Endodermal cell (in vitro differentiated cells): ENCODE results near the gene RHBDF1. TPM values are rescaled to one million over a fixed set of nuclear protein-coding genes. Genes with fewer than 3 reads are reported as not detected.

Experiments
- DNase-seq: peaks from one replicate; pipeline ENCODE4 v3.0.0-alpha.2; 2017
- H3K27ac ChIP-seq: 2 replicates; pipeline ENCODE4 v1.5.1; 2013; ENCODE audit warnings: mild to moderate bottlenecking, low read depth, low read length, moderate library complexity
- H3K27me3 ChIP-seq: 2 replicates; pipeline ENCODE4 v1.6.1; 2013; ENCODE audit warnings: mild to moderate bottlenecking, low read length, moderate library complexity; ENCODE audit not compliant: insufficient read depth, control insufficient read depth, poor library complexity, severe bottlenecking
- H3K36me3 ChIP-seq: 2 replicates; pipeline ENCODE4 v1.7.0; 2013; ENCODE audit warnings: mild to moderate bottlenecking, low read length, moderate library complexity; ENCODE audit not compliant: control insufficient read depth, insufficient read depth
- H3K4me1 ChIP-seq: one replicate; pipeline ENCODE4 v1.7.0; 2013; ENCODE audit warnings: low read length; ENCODE audit not compliant: control insufficient read depth, insufficient read depth
- H3K4me3 ChIP-seq: 2 replicates; pipeline ENCODE4 v1.5.1; 2013; ENCODE audit warnings: mild to moderate bottlenecking, low read length, moderate library complexity
- H3K9ac ChIP-seq: 2 replicates; pipeline ENCODE4 v1.6.1; 2013; ENCODE audit warnings: mild to moderate bottlenecking, low read length, moderate library complexity; ENCODE audit not compliant: poor library complexity, severe bottlenecking; ENCODE audit errors: extremely low read depth
- H3K9me3 ChIP-seq: 2 replicates; pipeline ENCODE4 v1.6.1; 2013; ENCODE audit warnings: mild to moderate bottlenecking, low read length, moderate library complexity; ENCODE audit not compliant: control insufficient read depth
- H3K27ac Mint-ChIP-seq: 2 replicates; pipeline ENCODE4 v1.8.0; 2020; ENCODE audit warnings: mixed read lengths
- H3K27me3 Mint-ChIP-seq: 2 replicates; pipeline ENCODE4 v1.8.0; 2021; ENCODE audit warnings: mild to moderate bottlenecking, mixed read lengths; ENCODE audit not compliant: insufficient read depth
- H3K36me3 Mint-ChIP-seq: 2 replicates; pipeline ENCODE4 v1.8.0; 2020; ENCODE audit warnings: low read depth, mixed read lengths
- H3K4me1 Mint-ChIP-seq: 2 replicates; pipeline ENCODE4 v1.8.0; 2020; ENCODE audit warnings: mixed read lengths
- H3K4me3 Mint-ChIP-seq: 2 replicates; pipeline ENCODE4 v1.8.0; 2020; ENCODE audit warnings: mild to moderate bottlenecking, moderate library complexity, mixed read lengths
- H3K9me3 Mint-ChIP-seq: 2 replicates; pipeline ENCODE4 v1.8.0; 2020; ENCODE audit warnings: mild to moderate bottlenecking, mixed read lengths
- WGBS, 2 experiments: methylation state at CpG; one replicate each; pipeline versions ENCODE4 v1.1.5 to v1.1.7; 2013; ENCODE audit warnings: missing lambda C conversion rate in 2 of 2, mixed read lengths in 1 of 2; ENCODE audit not compliant: insufficient coverage in 1 of 2, insufficient read length in 1 of 2; 5-methylcytosine and 5-hydroxymethylcytosine counted together
- total RNA-seq, 2 donors: library from RNA; stranded (reverse); fragmentation: NEBNext Ultra II Directional in 1 of 2; extraction: Animal tissue kit (Norgen Biotek cat#: 25700) in 1 of 2; gene quantifications; 2 replicates in 1 of 2; 3 replicates in 1 of 2; pipeline ENCODE4 v1.2.1, GENCODE V29; 2021
- TF ChIP-seq, protein P1 (sequence below): fragments of 200-600 bp; sonication (generic); conservative IDR thresholded peaks from 2 replicates; pipeline ENCODE4 v1.5.0; 2021; ENCODE audit warnings: antibody characterized with exemption, mild to moderate bottlenecking

Gene RHBDF1
- total RNA-seq, 2 donors from 2014 or later = 70.7 to 76.4 TPM

DNA sequence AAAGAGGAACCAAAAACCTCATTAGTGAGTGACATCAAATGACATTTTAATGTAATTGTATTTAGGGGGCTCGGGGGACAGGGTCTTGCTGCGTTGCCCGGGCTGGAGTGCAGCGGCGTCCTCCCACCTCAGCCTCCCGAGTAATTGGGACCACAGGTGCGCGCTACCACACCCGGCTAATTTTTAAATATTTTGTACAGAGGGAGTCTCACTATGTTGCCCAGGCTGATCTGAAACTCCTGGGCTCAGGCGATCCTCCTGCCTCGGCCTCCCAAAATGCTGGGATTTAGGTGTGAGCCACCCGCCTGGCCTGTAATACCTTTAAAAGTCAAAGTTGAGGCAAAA is 18.2 kb downstream of the RHBDF1 start:
- peaks cover 13% of the 10 kb centered on the region for H3K4me1 Mint-ChIP-seq
- H3K27ac Mint-ChIP-seq = peak overlapping the region; percentile 88
- Histone ChIP-seq H3K36me3 (peaks cover 49% of the 10 kb centered on the region), H3K9me3 (no peaks in the 10 kb centered on the region), H3K9ac (peak overlapping the region; percentile 62), H3K4me1 (no peaks in the 10 kb centered on the region), H3K27me3 (no peaks in the 10 kb centered on the region), H3K27ac (no peak overlapping the region), H3K4me3 (peak overlapping the region; percentile 81)
- no peak for DNase-seq
- H3K4me3 Mint-ChIP-seq = peak overlapping the region; percentile 97
- TF ChIP-seq, protein P1, sequence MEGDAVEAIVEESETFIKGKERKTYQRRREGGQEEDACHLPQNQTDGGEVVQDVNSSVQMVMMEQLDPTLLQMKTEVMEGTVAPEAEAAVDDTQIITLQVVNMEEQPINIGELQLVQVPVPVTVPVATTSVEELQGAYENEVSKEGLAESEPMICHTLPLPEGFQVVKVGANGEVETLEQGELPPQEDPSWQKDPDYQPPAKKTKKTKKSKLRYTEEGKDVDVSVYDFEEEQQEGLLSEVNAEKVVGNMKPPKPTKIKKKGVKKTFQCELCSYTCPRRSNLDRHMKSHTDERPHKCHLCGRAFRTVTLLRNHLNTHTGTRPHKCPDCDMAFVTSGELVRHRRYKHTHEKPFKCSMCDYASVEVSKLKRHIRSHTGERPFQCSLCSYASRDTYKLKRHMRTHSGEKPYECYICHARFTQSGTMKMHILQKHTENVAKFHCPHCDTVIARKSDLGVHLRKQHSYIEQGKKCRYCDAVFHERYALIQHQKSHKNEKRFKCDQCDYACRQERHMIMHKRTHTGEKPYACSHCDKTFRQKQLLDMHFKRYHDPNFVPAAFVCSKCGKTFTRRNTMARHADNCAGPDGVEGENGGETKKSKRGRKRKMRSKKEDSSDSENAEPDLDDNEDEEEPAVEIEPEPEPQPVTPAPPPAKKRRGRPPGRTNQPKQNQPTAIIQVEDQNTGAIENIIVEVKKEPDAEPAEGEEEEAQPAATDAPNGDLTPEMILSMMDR = no peak
- H3K9me3 Mint-ChIP-seq = peaks cover 2% of the 10 kb centered on the region
- peaks cover 48% of the 10 kb centered on the region for H3K36me3 Mint-ChIP-seq
- WGBS, 2 experiments = 74 to 79% methylated on average over 10 to 12 of the region's 12 CpGs
- H3K27me3 Mint-ChIP-seq = no peaks in the 10 kb centered on the region

DNA sequence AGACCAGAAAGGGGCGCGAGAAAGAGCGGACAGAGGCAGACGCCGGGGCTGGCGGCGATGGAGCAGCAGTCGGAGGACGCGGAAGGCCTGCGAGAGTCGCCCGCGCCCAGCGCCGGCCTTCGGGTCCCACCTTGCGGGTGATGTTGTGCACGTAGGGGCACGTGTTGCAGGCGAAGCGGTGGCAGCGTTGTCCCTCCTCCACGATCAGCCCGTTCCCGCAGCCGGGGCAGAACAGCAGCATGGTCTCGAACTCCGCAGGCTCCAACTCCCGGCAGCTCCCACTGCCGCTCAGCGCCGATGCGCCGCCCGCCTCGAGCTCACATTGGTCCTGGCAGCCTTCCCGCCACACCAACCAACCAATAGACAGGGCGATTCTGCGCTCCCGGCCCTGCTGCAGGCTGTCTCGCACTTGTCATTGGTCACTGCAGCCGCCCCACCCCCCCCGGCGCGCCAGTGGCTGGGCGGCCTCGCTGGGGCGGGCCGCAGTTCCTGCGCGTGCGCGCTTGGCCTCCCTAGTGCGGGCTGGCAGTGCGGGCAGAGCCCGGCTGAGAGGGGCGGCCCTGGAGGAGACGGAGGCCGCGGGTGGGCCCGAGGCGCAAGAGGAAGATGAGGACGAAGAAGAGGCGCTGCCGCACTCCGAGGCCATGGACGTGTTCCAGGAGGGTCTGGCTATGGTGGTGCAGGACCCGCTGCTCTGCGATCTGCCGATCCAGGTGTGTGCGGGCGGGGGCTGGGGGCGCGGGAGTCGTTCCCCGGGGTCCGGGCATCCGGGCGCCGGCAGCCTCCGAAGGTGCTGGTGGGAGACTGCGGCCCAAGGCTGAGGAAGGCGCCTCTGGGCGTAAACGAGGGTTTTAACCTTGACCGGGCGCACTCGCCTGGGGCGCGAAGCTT is 18.8 kb downstream of the RHBDF1 start, which contains the start of the genes POLR3K and SNRNP25:
Gene POLR3K, minus strand, starts transcription at position 263 of the 891 bp plus-strand sequence. Its CDS starts 22 bp downstream, at position 241.
Gene SNRNP25, plus strand, starts transcription at position 483 of the 891 bp plus-strand sequence. Its CDS starts 189 bp downstream, at position 672.
- Histone ChIP-seq H3K27me3 (no peaks in the 10 kb centered on the region), H3K4me1 (no peaks in the 10 kb centered on the region), H3K4me3 (peak within 1 kb of the TSS; percentile 81), H3K27ac (peak within 1 kb of the TSS; percentile 78), H3K9ac (peak within 1 kb of the TSS; percentile 62), H3K36me3 (peaks cover 43% of the 10 kb centered on the region), H3K9me3 (no peaks in the 10 kb centered on the region)
- H3K27ac Mint-ChIP-seq = peak within 1 kb of the TSS; percentile 99
- peaks cover 46% of the 10 kb centered on the region for H3K36me3 Mint-ChIP-seq
- 9 to 32% methylated on average over 34 to 87 of the region's 91 CpGs for WGBS, 2 experiments
- TF ChIP-seq, protein P1 = no peak
- peaks cover 13% of the 10 kb centered on the region for H3K4me1 Mint-ChIP-seq
- peak; percentile 100 for DNase-seq
- peaks cover 2% of the 10 kb centered on the region for H3K9me3 Mint-ChIP-seq
- H3K4me3 Mint-ChIP-seq = peak within 1 kb of the TSS; percentile 97
- H3K27me3 Mint-ChIP-seq = no peaks in the 10 kb centered on the region

DNA sequence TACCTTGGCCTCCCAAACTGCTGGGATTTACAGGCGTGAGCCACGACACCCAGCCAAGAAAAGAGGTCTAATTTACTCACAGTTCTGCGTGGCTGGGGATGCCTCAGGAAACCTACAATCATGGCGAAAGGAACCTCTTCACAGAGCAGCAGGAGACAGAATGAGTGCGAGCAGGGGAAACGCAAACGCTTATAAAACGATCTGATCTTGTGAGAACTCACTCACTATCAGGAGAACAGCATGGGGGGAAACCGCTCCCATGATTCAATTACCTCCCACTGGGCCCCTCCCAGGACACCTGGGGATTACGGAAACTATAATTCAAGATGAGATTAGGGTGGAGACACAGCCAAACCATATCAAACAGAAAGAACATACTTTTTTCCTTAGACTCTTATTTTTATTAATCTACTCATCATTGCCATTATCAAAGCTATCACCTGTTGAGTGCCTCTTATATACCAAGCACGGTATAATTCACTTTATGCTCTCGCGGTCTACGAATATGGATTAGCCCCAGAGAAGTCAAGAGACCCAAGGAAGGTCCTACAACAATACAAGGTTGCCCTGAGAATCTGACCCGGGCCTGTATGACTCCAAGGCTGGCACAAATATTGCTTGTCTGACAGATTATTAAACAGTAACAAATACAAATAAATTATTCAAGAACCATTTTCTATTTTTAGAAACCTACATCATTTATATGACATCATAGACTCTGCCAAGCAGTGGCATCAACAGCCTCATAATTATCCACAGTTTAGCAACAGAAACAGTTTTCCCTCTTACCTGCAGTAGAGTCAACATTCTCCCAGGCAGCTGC is 21.5 kb downstream of the RHBDF1 start:
- Histone ChIP-seq H3K4me1 (no peaks in the 10 kb centered on the region), H3K9me3 (no peaks in the 10 kb centered on the region), H3K36me3 (peaks cover 34% of the 10 kb centered on the region), H3K4me3 (no peak overlapping the region), H3K9ac (no peak overlapping the region), H3K27ac (no peak overlapping the region), H3K27me3 (no peaks in the 10 kb centered on the region)
- DNase-seq = no peak
- H3K27me3 Mint-ChIP-seq = no peaks in the 10 kb centered on the region
- peak overlapping the region; percentile 97 for H3K4me3 Mint-ChIP-seq
- peaks cover 2% of the 10 kb centered on the region for H3K9me3 Mint-ChIP-seq
- H3K4me1 Mint-ChIP-seq = peaks cover 13% of the 10 kb centered on the region
- TF ChIP-seq, protein P1 = no peak
- 85 to 93% methylated on average over 8 to 15 of the region's 15 CpGs for WGBS, 2 experiments
- H3K36me3 Mint-ChIP-seq = peaks cover 43% of the 10 kb centered on the region
- no peak overlapping the region for H3K27ac Mint-ChIP-seq
